OCI-LY1 (cell line): ENCODE measurements around the gene SMIM24.
"Not testable (repeated sequence)": the region's sequence is repeated elsewhere in the genome, so short reads cannot be mapped to it uniquely, and the experiment has no call there.

Experiments
- H2AFZ ChIP-seq: fragments of 200-600 bp; sonication (generic), shearing (Covaris generic); 2 replicates; pipeline ENCODE4 v1.6.0; 2014; ENCODE audit warnings: antibody characterized with exemption, mild to moderate bottlenecking, low read length
- H3F3A ChIP-seq: fragments of 200-600 bp; sonication (generic), shearing (Covaris generic); 2 replicates; pipeline ENCODE4 v1.6.0; 2014; ENCODE audit warnings: mild to moderate bottlenecking, antibody characterized with exemption, low read length, moderate library complexity; ENCODE audit not compliant: insufficient read depth
- H3K27ac ChIP-seq: fragments of 200-600 bp; sonication (generic); 2 replicates; pipeline ENCODE4 v1.5.1; 2014; ENCODE audit warnings: low read length, mixed run types, mild to moderate bottlenecking, low read depth; ENCODE audit not compliant: poor library complexity, severe bottlenecking
- H3K27me3 ChIP-seq: fragments of 200-600 bp; sonication (generic); 2 replicates; pipeline ENCODE4 v1.6.0; 2014; ENCODE audit warnings: antibody characterized with exemption, mild to moderate bottlenecking, low read length, moderate library complexity; ENCODE audit not compliant: insufficient read depth
- H3K36me3 ChIP-seq: fragments of 200-600 bp; sonication (generic); 2 replicates; pipeline ENCODE4 v1.6.1; 2014; ENCODE audit warnings: mild to moderate bottlenecking, antibody characterized with exemption, low read length, moderate library complexity, mixed read lengths; ENCODE audit not compliant: insufficient read depth
- H3K4me1 ChIP-seq: fragments of 200-600 bp; sonication (generic); 2 replicates; pipeline ENCODE4 v1.5.1; 2014; ENCODE audit warnings: mild to moderate bottlenecking, low read length, moderate library complexity; ENCODE audit not compliant: insufficient read depth, severe bottlenecking
- H3K4me2 ChIP-seq: fragments of 200-600 bp; sonication (generic), shearing (Covaris generic); 2 replicates; pipeline ENCODE4 v1.6.1; 2014; ENCODE audit warnings: low read length
- H3K4me3 ChIP-seq: fragments of 200-600 bp; sonication (generic); 2 replicates; pipeline ENCODE4 v1.5.1; 2014; ENCODE audit warnings: low read length, low read depth, mild to moderate bottlenecking, mixed read lengths; ENCODE audit not compliant: poor library complexity, severe bottlenecking
- H3K79me2 ChIP-seq: fragments of 200-600 bp; shearing (Covaris generic); 2 replicates; pipeline ENCODE4 v1.6.1; 2016; ENCODE audit warnings: mixed run types, low read length, mixed read lengths; ENCODE audit not compliant: insufficient read depth
- H3K9ac ChIP-seq: fragments of 200-600 bp; sonication (generic), shearing (Covaris generic); 2 replicates; pipeline ENCODE4 v1.6.1; 2014; ENCODE audit warnings: mild to moderate bottlenecking, low read length, mixed read lengths
- H3K9me2 ChIP-seq: fragments of 200-600 bp; sonication (generic), shearing (Covaris generic); 2 replicates; pipeline ENCODE4 v1.6.1; 2014; ENCODE audit warnings: low read depth, mild to moderate bottlenecking, low read length, mixed read lengths
- H3K9me3 ChIP-seq: fragments of 200-600 bp; shearing (Covaris generic); 2 replicates; pipeline ENCODE4 v1.6.1; 2014; ENCODE audit warnings: low read length, mixed read lengths
- H4K20me1 ChIP-seq: fragments of 200-600 bp; sonication (generic), shearing (Covaris generic); 2 replicates; pipeline ENCODE4 v1.6.0; 2016; ENCODE audit warnings: mild to moderate bottlenecking, low read length; ENCODE audit not compliant: insufficient read depth
- CTCF ChIP-seq: fragments of 200-600 bp; sonication (generic), shearing (Covaris generic); IDR thresholded peaks from 2 replicates; pipeline ENCODE4 v1.5.1; 2017; ENCODE audit warnings: mild to moderate bottlenecking, antibody characterized with exemption, low read length, moderate library complexity, mixed read lengths
- EZH2 ChIP-seq: fragments of 200-600 bp; sonication (generic), shearing (Covaris generic); IDR thresholded peaks from 2 replicates; pipeline ENCODE4 v1.8.0; 2017; ENCODE audit warnings: borderline replicate concordance, mixed run types, mild to moderate bottlenecking, antibody characterized with exemption, low read length, moderate library complexity, mixed read lengths

Gene SMIM24

DNA sequence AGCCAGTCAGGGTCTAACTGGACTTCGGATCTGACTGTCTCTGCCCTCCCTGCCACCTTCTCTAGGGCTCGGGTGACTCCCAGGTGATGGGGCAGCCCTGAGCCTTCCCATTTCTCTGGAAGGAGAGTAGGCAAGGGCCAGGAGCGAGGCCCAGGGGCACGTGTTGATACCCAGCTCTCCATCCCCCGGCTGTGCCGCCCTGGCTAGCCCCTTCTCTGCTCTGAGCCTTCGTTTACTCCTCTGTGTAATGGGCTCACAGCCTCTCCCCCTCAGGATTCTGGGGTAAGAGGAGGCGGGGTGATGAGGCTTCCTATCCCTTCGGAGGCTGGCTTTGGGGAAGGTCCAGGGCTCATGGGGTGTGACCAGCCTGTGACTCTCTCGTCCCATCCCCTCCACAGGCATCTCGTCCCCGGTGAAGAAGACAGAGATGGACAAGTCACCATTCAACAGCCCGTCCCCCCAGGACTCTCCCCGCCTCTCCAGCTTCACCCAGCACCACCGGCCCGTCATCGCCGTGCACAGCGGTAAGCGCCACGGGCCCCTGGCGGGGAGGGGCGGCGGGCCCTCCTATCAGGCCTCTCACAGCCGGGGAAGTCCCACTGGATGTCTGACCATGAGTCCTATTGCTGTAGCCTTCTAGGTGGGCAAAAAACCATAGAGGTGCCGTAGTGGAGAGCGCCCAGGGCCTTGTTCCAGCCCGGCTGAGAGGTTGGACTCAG lies 31.6 kb downstream of the SMIM24 start:
- TF ChIP-seq EZH2 (no peak), CTCF (no peak)
- H3K36me3 ChIP-seq = no peaks in the 10 kb centered on the region; the same call in 1 of the 2 replicates
- no peak overlapping the region for H2AFZ ChIP-seq
- no peak overlapping the region for H3K4me3 ChIP-seq
- no peaks in the 10 kb centered on the region for H3K4me1 ChIP-seq
- no peak overlapping the region for H3K9ac ChIP-seq
- no peak overlapping the region for H3K27ac ChIP-seq
- H3K27me3 ChIP-seq = no peaks in the 10 kb centered on the region
- no peaks in the 10 kb centered on the region for H3K9me3 ChIP-seq
- H4K20me1 ChIP-seq = no peaks in the 10 kb centered on the region
- H3F3A ChIP-seq = no peaks in the 10 kb centered on the region
- H3K9me2 ChIP-seq = no peaks in the 10 kb centered on the region
- no peak overlapping the region for H3K4me2 ChIP-seq
- H3K79me2 ChIP-seq = no peaks in the 10 kb centered on the region

GRCh38 chr19:3446657-3447056 lies 33.7 kb downstream of the SMIM24 start:
- H2AFZ ChIP-seq, H3K27ac ChIP-seq, H3K9me3 ChIP-seq, H3K79me2 ChIP-seq, H3K9me2 ChIP-seq, H3F3A ChIP-seq, H3K9ac ChIP-seq, H3K27me3 ChIP-seq, H3K4me2 ChIP-seq, H4K20me1 ChIP-seq, H3K36me3 ChIP-seq, H3K4me1 ChIP-seq, H3K4me3 ChIP-seq: not testable (repeated sequence)

GRCh38 chr19:3444695-3445234 lies 35.6 kb downstream of the SMIM24 start:
- Histone ChIP-seq H3K9me2 (no peaks in the 10 kb centered on the region), H3K4me3 (no peak overlapping the region), H3K4me2 (no peak overlapping the region), H3F3A (no peaks in the 10 kb centered on the region), H3K9me3 (no peaks in the 10 kb centered on the region), H3K79me2 (no peaks in the 10 kb centered on the region), H3K4me1 (no peaks in the 10 kb centered on the region), H4K20me1 (no peaks in the 10 kb centered on the region), H3K9ac (no peak overlapping the region), H3K27me3 (no peaks in the 10 kb centered on the region), H3K27ac (no peak overlapping the region), H3K36me3 (no peaks in the 10 kb centered on the region), H2AFZ (no peak overlapping the region)
- TF ChIP-seq CTCF (no peak), EZH2 (no peak)
